GM18868 (cell line): ENCODE data around the gene GPC5.
"Not testable (repeated sequence)": the region's sequence is repeated elsewhere in the genome, so short reads cannot be mapped to it uniquely, and the experiment has no call there.

ENCODE experiments used
- ATAC-seq: cut with Tn5 transposase; IDR thresholded peaks from one replicate; pipeline ENCODE4 v1.9.1; 2021; ENCODE audit warnings: mild to moderate bottlenecking, moderate library complexity; ENCODE audit not compliant: unreplicated experiment

Gene GPC5

DNA sequence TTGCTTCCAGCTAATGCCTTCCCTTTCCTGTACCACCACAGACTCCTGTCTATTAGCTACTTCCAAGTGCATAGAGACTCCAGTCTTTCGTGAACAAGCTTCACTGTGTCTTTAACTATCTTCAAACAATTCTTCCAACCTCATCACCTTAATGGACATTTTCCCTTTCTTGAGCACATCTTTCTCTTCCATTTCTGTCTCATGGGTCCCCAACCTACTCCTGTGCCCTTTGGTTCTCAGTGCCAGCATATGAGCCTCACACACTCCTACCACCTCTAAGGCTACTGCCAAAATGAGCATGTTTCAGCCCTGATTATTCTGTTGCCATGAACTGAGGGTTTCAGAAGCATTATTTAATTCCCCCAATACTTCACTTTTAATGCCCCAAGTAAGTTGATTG, 360.3 kb downstream of the GPC5 start:
- ATAC-seq: no peak

GRCh38 chr13:91762957-91763356, 364.5 kb downstream of the GPC5 start:
- ATAC-seq: no peak

DNA sequence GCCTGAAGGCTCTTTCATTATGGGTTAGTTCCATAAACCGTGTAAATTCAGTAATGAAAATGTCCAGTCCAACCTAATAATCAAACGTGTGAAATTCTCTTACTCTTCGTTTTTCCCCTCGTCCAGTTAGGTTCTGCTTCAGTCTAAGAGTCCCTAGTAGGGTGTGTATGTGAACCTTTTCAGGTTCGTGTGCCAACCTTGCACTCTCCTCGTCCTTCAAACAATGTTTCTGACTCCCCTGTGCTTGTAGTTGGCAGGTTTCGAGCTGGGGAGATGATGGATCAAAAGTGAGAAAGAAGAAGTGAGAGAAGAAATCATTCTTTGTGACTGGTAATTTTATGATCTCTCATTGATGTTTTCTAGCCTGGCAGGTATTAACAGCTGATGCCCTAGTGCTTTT, 366.1 kb downstream of the GPC5 start:
- peak; percentile 61 for ATAC-seq

DNA sequence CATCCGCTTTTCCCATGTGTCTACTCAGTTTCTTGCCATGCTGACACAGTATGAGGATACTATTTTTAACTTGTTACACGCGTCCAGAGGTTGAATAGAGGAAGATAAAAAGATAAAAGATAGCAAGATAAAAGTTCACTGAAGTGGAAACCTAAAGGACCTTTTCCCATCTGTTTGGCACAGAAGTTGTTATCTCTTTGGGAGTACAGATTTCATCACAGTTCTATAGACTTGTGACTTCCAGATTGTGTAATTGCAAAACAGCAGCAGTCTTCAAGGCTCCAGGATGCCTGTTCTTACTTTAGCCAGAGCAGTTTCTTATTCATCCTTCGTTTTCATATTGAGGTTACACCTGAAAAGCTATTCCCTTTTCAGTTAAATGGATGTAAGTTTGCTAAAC, 369.2 kb downstream of the GPC5 start:
- no peak for ATAC-seq

DNA sequence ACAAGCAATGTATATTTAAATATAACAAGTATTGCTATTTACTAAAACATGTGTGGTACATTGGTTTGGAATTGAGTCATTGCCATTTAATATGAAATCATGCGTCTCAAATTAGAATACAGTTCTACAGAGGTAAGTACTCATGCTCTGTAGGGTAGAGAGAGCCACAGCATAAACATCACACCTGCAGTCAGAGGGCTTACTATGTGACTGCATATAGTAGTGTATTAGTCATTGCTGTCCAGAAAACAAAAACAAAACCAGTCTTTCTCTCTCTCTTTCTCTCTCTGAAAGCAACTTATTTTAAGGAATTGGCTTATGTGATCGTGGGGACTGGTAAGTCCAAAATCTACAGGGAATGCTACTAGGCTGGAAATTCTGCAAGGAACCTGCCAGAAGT, 370.3 kb downstream of the GPC5 start:
- ATAC-seq: peak; percentile 45

DNA sequence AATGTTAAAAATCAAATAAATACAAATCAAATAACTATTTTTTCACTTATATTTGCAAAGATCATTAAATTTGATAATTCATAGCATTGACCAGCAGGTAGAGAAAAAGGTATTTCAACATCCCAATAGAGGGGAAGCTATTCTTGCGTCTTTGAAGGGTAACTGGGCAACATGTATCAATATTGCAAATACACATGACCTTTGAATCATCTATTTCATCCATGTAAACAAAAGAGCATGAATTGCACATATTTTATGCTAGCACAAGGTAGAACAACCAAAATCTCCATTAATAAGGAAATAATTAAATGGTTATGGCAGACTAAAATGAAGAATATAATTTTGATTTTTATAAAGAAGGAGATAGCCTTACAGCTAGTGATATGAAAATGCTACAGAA, 372.8 kb downstream of the GPC5 start:
- ATAC-seq: no peak

DNA sequence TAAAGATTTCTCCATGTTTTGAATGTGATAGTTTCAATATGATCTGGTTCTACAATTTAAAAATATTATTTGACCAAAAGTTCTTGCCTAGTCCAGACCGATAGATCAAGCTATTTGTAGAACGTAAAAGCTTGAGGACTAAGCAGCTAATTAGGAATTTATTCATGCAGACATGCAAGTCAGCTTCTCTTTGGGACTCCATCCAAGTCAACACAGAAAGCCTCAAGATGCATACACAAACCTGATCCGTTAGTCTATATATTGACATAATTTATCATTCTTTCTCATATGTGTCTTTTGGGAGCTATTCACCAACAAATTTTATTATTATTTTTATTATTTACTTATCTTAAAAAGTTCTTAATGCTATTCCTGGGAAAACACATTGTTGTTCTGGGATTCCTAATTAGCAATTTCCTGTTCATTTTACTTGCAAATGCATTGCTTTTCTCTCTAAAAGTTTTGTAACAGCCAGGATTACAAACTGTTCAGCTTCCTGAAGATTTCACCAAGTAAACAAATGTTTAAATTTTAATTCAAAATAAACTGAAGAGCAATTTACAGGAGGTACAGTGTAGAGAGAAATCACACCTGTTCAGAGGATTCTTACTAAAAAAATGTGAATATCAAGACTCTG, 375.3 kb downstream of the GPC5 start:
- ATAC-seq: no peak

DNA sequence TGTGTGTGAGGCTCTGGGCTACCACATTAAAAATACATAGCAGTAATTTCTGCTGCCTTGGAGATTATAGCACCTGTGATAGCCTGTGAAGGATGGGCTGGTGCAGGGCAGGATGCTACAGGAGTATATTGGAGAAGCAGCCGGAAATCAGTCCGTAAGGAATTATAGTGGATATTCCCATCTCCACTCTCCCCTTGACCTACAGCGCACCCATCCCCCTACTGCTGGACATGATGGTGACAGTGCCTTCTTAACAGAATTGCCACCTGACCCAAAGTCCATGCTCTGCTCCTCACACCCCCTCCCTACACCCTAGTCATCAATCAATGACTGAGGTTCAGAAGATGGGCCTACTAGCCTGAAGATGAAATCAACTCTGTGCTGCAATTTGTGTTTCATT, 376.0 kb downstream of the GPC5 start:
- ATAC-seq: no peak

GRCh38 chr13:91776611-91777193, 378.3 kb downstream of the GPC5 start:
- ATAC-seq: no peak

- peak; percentile 56 for ATAC-seq
These were observed 379.7 kb downstream of the GPC5 start for GRCh38 chr13:91778123-91778522.

GRCh38 chr13:91781982-91782691, 383.7 kb downstream of the GPC5 start:
- not testable (repeated sequence) for ATAC-seq

DNA sequence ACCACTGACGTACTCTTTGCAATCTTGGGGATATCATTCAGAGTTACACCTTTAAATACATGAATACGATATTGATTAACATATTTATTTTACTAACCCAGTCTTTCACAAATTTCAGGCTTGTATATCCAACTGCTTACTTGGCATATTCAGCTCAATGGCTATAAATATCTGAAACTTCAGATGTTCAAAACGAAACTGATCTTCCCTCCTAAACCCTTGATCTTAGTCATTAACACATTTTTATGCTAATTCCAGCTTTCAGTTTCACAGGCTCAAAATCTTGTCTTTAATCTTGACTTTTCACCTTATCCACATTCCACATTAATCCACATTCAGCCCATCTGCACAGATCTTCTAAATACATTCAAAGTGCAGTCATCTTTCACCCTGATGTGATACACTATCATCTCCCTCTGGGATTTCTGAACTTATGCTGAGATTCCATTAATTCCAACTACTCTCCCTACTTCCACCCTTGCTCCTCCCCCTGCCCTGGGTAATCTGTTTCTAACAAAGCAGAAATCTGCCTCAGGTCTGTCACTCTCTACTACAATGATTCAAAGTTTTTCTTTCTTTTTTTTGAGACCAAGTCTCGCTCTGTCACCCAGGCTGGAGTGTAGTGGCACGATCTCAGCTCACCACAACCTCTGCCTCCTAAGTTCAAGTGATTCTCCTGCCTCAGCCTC, 387.2 kb downstream of the GPC5 start:
- ATAC-seq: peak; percentile 96

DNA sequence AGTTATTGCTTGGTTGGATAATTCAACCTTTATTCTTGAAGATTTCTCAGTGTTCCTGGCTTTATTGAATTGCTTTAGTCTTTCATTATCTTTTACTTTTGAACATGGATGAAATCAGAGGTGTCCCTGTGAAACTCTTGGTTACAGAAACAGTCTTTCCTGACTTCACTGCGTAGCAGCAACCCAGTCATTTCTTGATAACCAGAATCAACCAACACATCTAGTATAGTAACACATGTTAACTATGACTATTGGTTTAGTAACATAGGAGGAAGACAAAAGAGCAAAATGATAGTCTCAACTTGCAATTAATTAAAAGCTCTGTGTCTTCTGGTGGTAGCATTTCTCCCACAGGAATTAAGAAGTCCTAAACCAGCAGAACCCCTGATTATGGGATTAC, 393.6 kb downstream of the GPC5 start:
- ATAC-seq: no peak

- no peak for ATAC-seq
These were observed 399.1 kb downstream of the GPC5 start for GRCh38 chr13:91797567-91797966.

GRCh38 chr13:91798338-91798737, 399.9 kb downstream of the GPC5 start:
- ATAC-seq: not testable (repeated sequence)

- ATAC-seq: not testable (repeated sequence)
These were observed 403.4 kb downstream of the GPC5 start for GRCh38 chr13:91801772-91802171.

GRCh38 chr13:91802957-91803356, 404.5 kb downstream of the GPC5 start:
- no peak for ATAC-seq

DNA sequence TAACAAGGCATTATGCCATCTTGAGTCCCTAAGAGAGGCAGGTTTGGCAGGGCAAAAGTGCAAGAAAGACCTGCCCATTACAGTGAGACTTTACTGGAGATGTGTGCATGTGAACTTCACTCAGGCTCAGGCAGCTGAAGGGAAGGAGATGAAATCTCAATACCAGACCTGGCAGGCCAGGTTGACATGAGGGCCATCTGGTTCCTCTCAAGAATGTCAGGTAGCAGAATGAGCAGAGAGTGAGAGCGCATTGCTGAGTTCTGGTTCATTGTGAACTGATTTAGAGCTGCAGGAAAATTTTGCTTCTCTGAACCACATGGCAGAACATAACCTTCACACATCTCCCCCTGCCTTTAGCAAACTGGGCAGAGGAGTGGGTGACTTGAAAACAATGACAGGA, 406.3 kb downstream of the GPC5 start:
- ATAC-seq: no peak

- no peak for ATAC-seq
These were observed 407.2 kb downstream of the GPC5 start for GRCh38 chr13:91805605-91806004.

- no peak for ATAC-seq
These were observed 410.7 kb downstream of the GPC5 start for GRCh38 chr13:91809161-91809560.

DNA sequence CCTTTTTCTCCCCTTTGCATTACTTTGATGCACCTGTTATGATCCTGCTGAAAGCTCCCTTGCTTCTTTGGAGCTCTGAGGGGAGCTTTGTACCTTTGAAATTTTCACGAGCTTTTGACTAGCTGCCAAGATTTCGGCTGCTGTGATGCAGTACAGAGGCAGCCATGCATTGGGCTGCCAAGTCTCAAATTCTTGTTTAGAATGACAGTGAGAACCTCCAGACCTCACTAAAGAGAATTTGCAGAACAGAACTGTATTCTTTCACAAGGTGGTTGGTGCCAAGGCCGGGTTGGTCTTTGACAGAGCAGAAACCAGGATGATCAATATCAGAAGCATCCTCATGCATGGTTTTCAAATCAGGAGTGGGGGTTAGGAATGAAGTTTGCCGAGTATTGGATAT, 414.8 kb downstream of the GPC5 start:
- no peak for ATAC-seq
